ENCODE data around the gene ABLIM1. TPM values are rescaled to one million over a fixed set of nuclear protein-coding genes. Genes with fewer than 3 reads are reported as not detected.

The ABLIM1 gene
- total RNA-seq, 1 experiment from 2014 or later: 62.1 TPM

DNA sequence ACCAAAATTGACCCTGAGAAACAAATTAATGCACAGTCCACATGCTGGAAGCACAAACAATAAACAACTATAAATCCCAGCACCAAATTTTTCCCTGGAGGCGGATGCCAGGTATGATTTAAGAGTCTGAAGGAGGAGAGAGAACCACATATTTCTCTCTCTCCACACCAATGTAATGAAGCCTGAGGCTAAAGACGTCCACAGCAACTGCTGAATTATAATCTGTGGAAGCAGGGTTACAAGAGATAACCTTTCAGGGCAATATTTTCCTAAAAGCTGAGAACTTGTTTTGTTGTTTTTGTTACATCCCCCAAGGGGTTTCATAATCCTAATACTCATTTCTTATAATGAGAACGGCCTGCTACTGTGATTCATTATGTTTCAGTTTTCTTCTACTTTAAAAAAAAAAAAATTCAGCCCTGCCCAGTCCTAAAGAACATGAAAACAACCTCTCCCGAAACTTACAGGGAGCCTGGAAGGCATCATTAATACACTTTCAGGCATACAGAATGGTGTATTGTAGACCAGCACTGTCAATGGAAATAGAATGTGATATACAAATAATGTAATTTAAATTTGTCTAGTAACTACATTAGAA, 48.5 kb upstream of the ABLIM1 start:
- ChIA-PET CTCF (no interaction called here), POLR2A (no interaction called here)
- H3K36me3 Mint-ChIP-seq: no peaks in the 10 kb centered on the region
- DNase-seq (ENCODE audit: low spot score) (no peak), ATAC-seq (no peak)
- H3K9me3 Mint-ChIP-seq: peaks cover 5% of the 10 kb centered on the region
- TF ChIP-seq, protein P1, sequence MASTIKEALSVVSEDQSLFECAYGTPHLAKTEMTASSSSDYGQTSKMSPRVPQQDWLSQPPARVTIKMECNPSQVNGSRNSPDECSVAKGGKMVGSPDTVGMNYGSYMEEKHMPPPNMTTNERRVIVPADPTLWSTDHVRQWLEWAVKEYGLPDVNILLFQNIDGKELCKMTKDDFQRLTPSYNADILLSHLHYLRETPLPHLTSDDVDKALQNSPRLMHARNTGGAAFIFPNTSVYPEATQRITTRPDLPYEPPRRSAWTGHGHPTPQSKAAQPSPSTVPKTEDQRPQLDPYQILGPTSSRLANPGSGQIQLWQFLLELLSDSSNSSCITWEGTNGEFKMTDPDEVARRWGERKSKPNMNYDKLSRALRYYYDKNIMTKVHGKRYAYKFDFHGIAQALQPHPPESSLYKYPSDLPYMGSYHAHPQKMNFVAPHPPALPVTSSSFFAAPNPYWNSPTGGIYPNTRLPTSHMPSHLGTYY (CRISPR knock-in tag; IDR thresholded peaks at IDR 0.05): no peak
- TF ChIP-seq, protein P2, sequence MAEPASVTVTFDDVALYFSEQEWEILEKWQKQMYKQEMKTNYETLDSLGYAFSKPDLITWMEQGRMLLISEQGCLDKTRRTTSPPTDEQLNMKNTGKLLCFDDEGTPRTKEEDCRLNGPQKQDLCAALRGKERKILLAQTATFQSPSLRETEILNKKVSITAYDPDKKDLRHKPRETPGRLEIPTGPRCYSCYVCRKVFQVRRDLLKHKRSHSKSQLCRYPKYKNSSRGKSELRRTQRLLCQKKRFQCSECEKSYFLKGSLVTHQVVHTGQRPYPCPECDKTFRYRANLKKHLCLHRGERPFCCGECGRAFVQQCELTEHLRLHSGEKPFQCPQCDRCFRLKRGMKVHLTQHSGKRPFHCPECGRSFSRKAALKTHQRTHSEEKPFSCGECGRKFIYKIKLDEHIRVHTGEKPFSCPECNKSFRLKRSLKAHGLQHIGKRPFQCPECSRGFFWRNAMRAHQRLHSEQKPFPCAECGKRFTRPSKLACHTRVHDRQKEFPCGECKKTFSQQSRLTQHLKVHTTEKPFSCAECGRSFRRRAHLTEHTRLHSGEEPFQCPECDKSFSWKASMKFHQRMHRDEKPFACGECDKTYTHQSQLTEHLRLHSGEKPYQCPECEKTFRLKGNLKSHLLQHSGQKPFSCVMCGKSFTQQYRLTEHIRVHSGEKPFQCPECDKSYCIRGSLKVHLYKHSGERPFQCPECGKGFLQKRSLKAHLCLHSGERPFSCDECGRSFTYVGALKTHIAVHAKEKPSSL (CRISPR knock-in tag; conservative IDR thresholded peaks at IDR 0.05): no peak
- TF ChIP-seq ESRRA (CRISPR knock-in tag; IDR thresholded peaks at IDR 0.05; ENCODE audit: borderline replicate concordance): no peak
- TF ChIP-seq, protein P3, sequence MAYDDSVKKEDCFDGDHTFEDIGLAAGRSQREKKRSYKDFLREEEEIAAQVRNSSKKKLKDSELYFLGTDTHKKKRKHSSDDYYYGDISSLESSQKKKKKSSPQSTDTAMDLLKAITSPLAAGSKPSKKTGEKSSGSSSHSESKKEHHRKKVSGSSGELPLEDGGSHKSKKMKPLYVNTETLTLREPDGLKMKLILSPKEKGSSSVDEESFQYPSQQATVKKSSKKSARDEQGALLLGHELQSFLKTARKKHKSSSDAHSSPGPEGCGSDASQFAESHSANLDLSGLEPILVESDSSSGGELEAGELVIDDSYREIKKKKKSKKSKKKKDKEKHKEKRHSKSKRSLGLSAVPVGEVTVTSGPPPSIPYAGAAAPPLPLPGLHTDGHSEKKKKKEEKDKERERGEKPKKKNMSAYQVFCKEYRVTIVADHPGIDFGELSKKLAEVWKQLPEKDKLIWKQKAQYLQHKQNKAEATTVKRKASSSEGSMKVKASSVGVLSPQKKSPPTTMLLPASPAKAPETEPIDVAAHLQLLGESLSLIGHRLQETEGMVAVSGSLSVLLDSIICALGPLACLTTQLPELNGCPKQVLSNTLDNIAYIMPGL (CRISPR knock-in tag; IDR thresholded peaks at IDR 0.05): no peak
- TF ChIP-seq EMX1 (CRISPR knock-in tag; IDR thresholded peaks at IDR 0.05): no peak
- no peak for TF ChIP-seq NR2C2 (CRISPR knock-in tag; IDR thresholded peaks at IDR 0.05)
- TF ChIP-seq, protein P4, sequence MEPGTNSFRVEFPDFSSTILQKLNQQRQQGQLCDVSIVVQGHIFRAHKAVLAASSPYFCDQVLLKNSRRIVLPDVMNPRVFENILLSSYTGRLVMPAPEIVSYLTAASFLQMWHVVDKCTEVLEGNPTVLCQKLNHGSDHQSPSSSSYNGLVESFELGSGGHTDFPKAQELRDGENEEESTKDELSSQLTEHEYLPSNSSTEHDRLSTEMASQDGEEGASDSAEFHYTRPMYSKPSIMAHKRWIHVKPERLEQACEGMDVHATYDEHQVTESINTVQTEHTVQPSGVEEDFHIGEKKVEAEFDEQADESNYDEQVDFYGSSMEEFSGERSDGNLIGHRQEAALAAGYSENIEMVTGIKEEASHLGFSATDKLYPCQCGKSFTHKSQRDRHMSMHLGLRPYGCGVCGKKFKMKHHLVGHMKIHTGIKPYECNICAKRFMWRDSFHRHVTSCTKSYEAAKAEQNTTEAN (CRISPR knock-in tag; IDR thresholded peaks at IDR 0.05): no peak
- TF ChIP-seq ZNF671 (CRISPR knock-in tag; IDR thresholded peaks at IDR 0.05): no peak
- H3K4me1 Mint-ChIP-seq: peaks cover 14% of the 10 kb centered on the region
- H3K27ac Mint-ChIP-seq: no peak overlapping the region
- H3K27me3 Mint-ChIP-seq (ENCODE audit: low read depth): no peaks in the 10 kb centered on the region; the same call in 1 of the 2 replicates
- H3K4me3 Mint-ChIP-seq: no peak overlapping the region

DNA sequence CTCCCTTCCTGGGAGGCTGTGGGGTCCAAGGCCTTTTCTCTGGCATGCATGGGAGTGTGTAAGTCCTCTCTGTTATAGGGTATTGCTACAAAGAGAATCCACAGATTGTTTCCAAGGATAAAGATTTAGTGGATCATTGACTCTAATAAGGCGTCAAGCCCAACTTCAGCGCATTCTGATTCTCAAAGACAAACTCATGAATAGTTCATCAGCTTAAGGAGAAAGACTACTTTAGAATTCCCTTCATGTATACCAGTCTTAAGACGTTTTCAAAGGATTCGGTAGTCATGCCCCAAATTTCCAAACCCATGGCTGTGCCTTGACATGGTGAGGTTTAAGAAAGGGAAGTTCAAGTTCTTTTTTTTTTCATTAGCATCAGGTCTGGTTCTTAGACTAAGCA, 46.6 kb upstream of the ABLIM1 start:
- no peak for ATAC-seq
- Mint-ChIP-seq H3K27me3 (ENCODE audit: low read depth) (peaks cover 3% of the 10 kb centered on the region), H3K36me3 (peaks cover 11% of the 10 kb centered on the region; the same call in 1 of the 2 replicates), H3K9me3 (peaks cover 19% of the 10 kb centered on the region), H3K4me3 (no peak overlapping the region), H3K27ac (no peak overlapping the region), H3K4me1 (peaks cover 10% of the 10 kb centered on the region)
- DNase-seq (ENCODE audit: low spot score): no peak
- ChIA-PET POLR2A (no interaction called here), CTCF (interaction anchor here (0.6 to 3.2 kb wide), 4 partner anchors 11 to 233 kb away, joined by 4 to 29 read pairs (median 16); partner anchors contain the start of gene FHIP2A)
- TF ChIP-seq ZBTB21 (CRISPR knock-in tag; IDR thresholded peaks at IDR 0.05; ENCODE audit: borderline replicate concordance): no peak
- TF ChIP-seq SP1 (CRISPR knock-in tag; conservative IDR thresholded peaks at IDR 0.05): no peak
- no peak for TF ChIP-seq FOXJ3 (CRISPR knock-in tag; IDR thresholded peaks at IDR 0.05; ENCODE audit: borderline replicate concordance)
- TF ChIP-seq FOXK1 (CRISPR knock-in tag; IDR thresholded peaks at IDR 0.05): no peak
- TF ChIP-seq SMAD3 (CRISPR knock-in tag; IDR thresholded peaks at IDR 0.05; ENCODE audit: borderline replicate concordance): no peak
- TF ChIP-seq GABPB1 (CRISPR knock-in tag; IDR thresholded peaks at IDR 0.05): no peak
- no peak for TF ChIP-seq ATF1 (CRISPR knock-in tag; IDR thresholded peaks at IDR 0.05)
- no peak for TF ChIP-seq HMGA2 (CRISPR knock-in tag; IDR thresholded peaks at IDR 0.05)
- TF ChIP-seq, protein P2 (CRISPR knock-in tag; conservative IDR thresholded peaks at IDR 0.05): no peak
- TF ChIP-seq CREM (CRISPR knock-in tag; IDR thresholded peaks at IDR 0.05): no peak
- TF ChIP-seq MYBL2 (CRISPR knock-in tag; IDR thresholded peaks at IDR 0.05): no peak
- no peak for TF ChIP-seq RELA (CRISPR knock-in tag; IDR thresholded peaks at IDR 0.05; ENCODE audit: borderline replicate concordance)
- TF ChIP-seq, protein P5, sequence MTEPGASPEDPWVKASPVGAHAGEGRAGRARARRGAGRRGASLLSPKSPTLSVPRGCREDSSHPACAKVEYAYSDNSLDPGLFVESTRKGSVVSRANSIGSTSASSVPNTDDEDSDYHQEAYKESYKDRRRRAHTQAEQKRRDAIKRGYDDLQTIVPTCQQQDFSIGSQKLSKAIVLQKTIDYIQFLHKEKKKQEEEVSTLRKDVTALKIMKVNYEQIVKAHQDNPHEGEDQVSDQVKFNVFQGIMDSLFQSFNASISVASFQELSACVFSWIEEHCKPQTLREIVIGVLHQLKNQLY (CRISPR knock-in tag; IDR thresholded peaks at IDR 0.05): no peak
- no peak for TF ChIP-seq ZNF138 (CRISPR knock-in tag; conservative IDR thresholded peaks at IDR 0.05)
- TF ChIP-seq NR3C1 (CRISPR knock-in tag; conservative IDR thresholded peaks at IDR 0.05; ENCODE audit: low read depth): no peak
- no peak for TF ChIP-seq ELF4 (CRISPR knock-in tag; IDR thresholded peaks at IDR 0.05; ENCODE audit: low read depth)
- TF ChIP-seq GTF2I (CRISPR knock-in tag; conservative IDR thresholded peaks at IDR 0.05): no peak
